ENCODE data around the gene PARP4.

DNA sequence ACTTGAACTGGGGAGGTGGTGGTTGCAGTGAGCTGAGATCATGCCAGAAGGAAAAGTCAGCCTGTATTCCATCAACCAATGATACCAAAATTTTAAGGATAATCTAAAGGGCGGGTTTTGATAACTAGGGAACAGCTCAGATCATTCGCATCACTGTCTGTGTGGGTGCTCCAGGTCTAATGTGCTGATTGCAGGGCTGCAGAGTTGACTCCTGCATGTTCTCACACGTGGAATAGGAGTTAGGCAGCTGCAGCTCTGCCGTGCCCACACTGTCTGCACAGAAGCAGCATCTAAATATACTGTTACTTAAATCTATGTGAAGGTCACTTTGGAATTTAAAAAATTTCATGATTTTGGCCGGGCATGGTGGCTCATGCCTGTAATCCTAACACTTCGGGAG lies 4.3 kb upstream of the PARP4 start:
- TF ChIP-seq JUNB (IDR thresholded peaks at IDR 0.05; ENCODE audit: unreplicated experiment) (no peak), POLR2AphosphoS5 (IDR thresholded peaks at IDR 0.05; ENCODE audit: low read depth) (no peak), ZNF114 (CRISPR knock-in tag; IDR thresholded peaks at IDR 0.05) (no peak), EZH2 (IDR thresholded peaks at IDR 0.05; ENCODE audit: low read depth, unreplicated experiment) (no peak)
- TF ChIP-seq, protein P1, sequence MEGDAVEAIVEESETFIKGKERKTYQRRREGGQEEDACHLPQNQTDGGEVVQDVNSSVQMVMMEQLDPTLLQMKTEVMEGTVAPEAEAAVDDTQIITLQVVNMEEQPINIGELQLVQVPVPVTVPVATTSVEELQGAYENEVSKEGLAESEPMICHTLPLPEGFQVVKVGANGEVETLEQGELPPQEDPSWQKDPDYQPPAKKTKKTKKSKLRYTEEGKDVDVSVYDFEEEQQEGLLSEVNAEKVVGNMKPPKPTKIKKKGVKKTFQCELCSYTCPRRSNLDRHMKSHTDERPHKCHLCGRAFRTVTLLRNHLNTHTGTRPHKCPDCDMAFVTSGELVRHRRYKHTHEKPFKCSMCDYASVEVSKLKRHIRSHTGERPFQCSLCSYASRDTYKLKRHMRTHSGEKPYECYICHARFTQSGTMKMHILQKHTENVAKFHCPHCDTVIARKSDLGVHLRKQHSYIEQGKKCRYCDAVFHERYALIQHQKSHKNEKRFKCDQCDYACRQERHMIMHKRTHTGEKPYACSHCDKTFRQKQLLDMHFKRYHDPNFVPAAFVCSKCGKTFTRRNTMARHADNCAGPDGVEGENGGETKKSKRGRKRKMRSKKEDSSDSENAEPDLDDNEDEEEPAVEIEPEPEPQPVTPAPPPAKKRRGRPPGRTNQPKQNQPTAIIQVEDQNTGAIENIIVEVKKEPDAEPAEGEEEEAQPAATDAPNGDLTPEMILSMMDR (conservative IDR thresholded peaks at IDR 0.05; ENCODE audit: low read depth in 2 of 2), result no peak
